SH-SY5Y (cell line): Measurements from ENCODE around the gene STARD7.

Source experiments
- GATA2 ChIP-seq: IDR thresholded peaks from 2 replicates; pipeline ENCODE4 v1.6.1; 2011; ENCODE audit warnings: mild to moderate bottlenecking, low read depth, low read length
- GATA3 ChIP-seq: IDR thresholded peaks from 2 replicates; pipeline ENCODE4 v1.6.1; 2011; ENCODE audit warnings: low read depth, mild to moderate bottlenecking, low read length, moderate library complexity

- TF ChIP-seq GATA2 = no peak
- TF ChIP-seq GATA3 = no peak
These were observed 3.7 kb upstream of the STARD7 start for GRCh38 chr2:96212339-96212738.
